HepG2 (cell line): ENCODE measurements around the gene CNTRL. TPM values are rescaled to one million over a fixed set of nuclear protein-coding genes. Genes with fewer than 3 reads are reported as not detected.

Experiments
- AGO2 ChIP-seq: fragments of 200-400 bp; formaldehyde crosslinking; optimal IDR thresholded peaks from 2 replicates; pipeline ENCODE3; 2017; ENCODE audit warnings: mild to moderate bottlenecking, low read depth, low read length, moderate library complexity
- MAX ChIP-seq: IDR thresholded peaks from 2 replicates; pipeline ENCODE4 v1.6.1; 2012; ENCODE audit warnings: inconsistent platforms
- PHF20 ChIP-seq: sonication (generic); formaldehyde crosslinking; IDR thresholded peaks from 2 replicates; pipeline ENCODE4 v1.5.0; 2020; ENCODE audit warnings: mild to moderate bottlenecking, missing genetic modification reagents
- PRMT3 ChIP-seq: sonication (generic); formaldehyde crosslinking; IDR thresholded peaks from 2 replicates; pipeline ENCODE4 v1.8.1; 2022; ENCODE audit warnings: low read depth, mild to moderate bottlenecking, moderate library complexity, missing genetic modification reagents, borderline replicate concordance
- SMAD1 ChIP-seq: sonication (generic); formaldehyde crosslinking; IDR thresholded peaks from 2 replicates; pipeline ENCODE4 v1.4.0; 2020; ENCODE audit warnings: missing genetic modification reagents, low read depth, mild to moderate bottlenecking, borderline replicate concordance
- SMYD3 ChIP-seq: sonication (generic); formaldehyde crosslinking; IDR thresholded peaks from 2 replicates; pipeline ENCODE4 v1.8.1; 2023; ENCODE audit warnings: mild to moderate bottlenecking, missing genetic modification reagents
- SRSF1 ChIP-seq: fragments of 200-400 bp; formaldehyde crosslinking; optimal IDR thresholded peaks from 2 replicates; pipeline ENCODE3; 2017; ENCODE audit warnings: mild to moderate bottlenecking, low read depth, low read length, moderate library complexity
- ZFP36L2 ChIP-seq: sonication (generic); formaldehyde crosslinking; IDR thresholded peaks from 2 replicates; pipeline ENCODE4 v1.4.0; 2020; ENCODE audit warnings: missing genetic modification reagents
- ZFYVE20 ChIP-seq: sonication (generic); formaldehyde crosslinking; IDR thresholded peaks from 2 replicates; pipeline ENCODE4 v1.8.0; 2023; ENCODE audit warnings: low read depth, mild to moderate bottlenecking, moderate library complexity, missing genetic modification reagents, borderline replicate concordance
- ZNF136 ChIP-seq: sonication (generic); formaldehyde crosslinking; IDR thresholded peaks from 2 replicates; pipeline ENCODE4 v1.8.1; 2022; ENCODE audit warnings: low read depth, mild to moderate bottlenecking, moderate library complexity, missing genetic modification reagents
- ZNF142 ChIP-seq: sonication (generic); formaldehyde crosslinking; IDR thresholded peaks from 2 replicates; pipeline ENCODE4 v1.4.0; 2020; ENCODE audit warnings: missing genetic modification reagents
- ZNF20 ChIP-seq: sonication (generic); formaldehyde crosslinking; IDR thresholded peaks from 2 replicates; pipeline ENCODE4 v1.4.0; 2020; ENCODE audit warnings: mild to moderate bottlenecking, moderate library complexity, missing genetic modification reagents
- ZNF577 ChIP-seq: sonication (generic); formaldehyde crosslinking; IDR thresholded peaks from 2 replicates; pipeline ENCODE4 v1.4.0; 2020; ENCODE audit warnings: mild to moderate bottlenecking, low read depth, missing genetic modification reagents, borderline replicate concordance
- ZNF691 ChIP-seq: sonication (generic); formaldehyde crosslinking; IDR thresholded peaks from 2 replicates; pipeline ENCODE4 v1.4.0; 2020; ENCODE audit warnings: missing genetic modification reagents, low read depth, mild to moderate bottlenecking, borderline replicate concordance
- ZNF773 ChIP-seq: sonication (generic); formaldehyde crosslinking; IDR thresholded peaks from 2 replicates; pipeline ENCODE4 v1.4.0; 2020; ENCODE audit warnings: missing genetic modification reagents, borderline replicate concordance
- ZNF777 ChIP-seq: sonication (generic); formaldehyde crosslinking; IDR thresholded peaks from 2 replicates; pipeline ENCODE4 v1.4.0; 2020; ENCODE audit warnings: missing genetic modification reagents
- ZNF878 ChIP-seq: sonication (generic); formaldehyde crosslinking; IDR thresholded peaks from 2 replicates; pipeline ENCODE4 v1.8.1; 2023; ENCODE audit warnings: mild to moderate bottlenecking, missing genetic modification reagents, moderate library complexity
- polyA plus RNA-seq, 8 experiments: library from polyadenylated mRNA; depleted of rRNA in 3 of 8; stranded (reverse) in 7 of 8; unstranded in 1 of 8; fragments of >200 nt; fragmentation: Illumina TruSeq in 4 of 8; extraction: Trizol in 4 of 8; gene quantifications; 2 replicates each; pipeline versions ENCODE4 v1.2.1 to v1.2.3, GENCODE V29; 2011 to 2016; ENCODE audit warnings: low read depth in 4 of 8, missing spikeins in 1 of 8, mixed read lengths in 1 of 8; ENCODE audit not compliant: insufficient read depth in 1 of 8
- total RNA-seq, 5 experiments: library from RNA; depleted of rRNA; stranded (reverse); fragments of >200 nt; fragmentation: Illumina TruSeq; extraction: Trizol; gene quantifications; 2 replicates each; pipeline ENCODE4 v1.2.3, GENCODE V29; 2016; ENCODE audit warnings: low read depth in 1 of 5
- TF ChIP-seq, protein P1 (sequence below): sonication (generic); formaldehyde crosslinking; conservative IDR thresholded peaks from 2 replicates; pipeline ENCODE4 v1.4.0; 2020; ENCODE audit warnings: missing genetic modification reagents
- TF ChIP-seq, protein P2 (sequence below): sonication (generic); formaldehyde crosslinking; IDR thresholded peaks from 2 replicates; pipeline ENCODE4 v1.5.0; 2020; ENCODE audit warnings: mild to moderate bottlenecking, missing genetic modification reagents, moderate library complexity

CNTRL gene
- total and polyA plus RNA-seq, 2 of the 13 experiments (the other 11 are each of a cell fraction or from before 2014, with no cell fraction given): 7.5 to 11.8 TPM

DNA sequence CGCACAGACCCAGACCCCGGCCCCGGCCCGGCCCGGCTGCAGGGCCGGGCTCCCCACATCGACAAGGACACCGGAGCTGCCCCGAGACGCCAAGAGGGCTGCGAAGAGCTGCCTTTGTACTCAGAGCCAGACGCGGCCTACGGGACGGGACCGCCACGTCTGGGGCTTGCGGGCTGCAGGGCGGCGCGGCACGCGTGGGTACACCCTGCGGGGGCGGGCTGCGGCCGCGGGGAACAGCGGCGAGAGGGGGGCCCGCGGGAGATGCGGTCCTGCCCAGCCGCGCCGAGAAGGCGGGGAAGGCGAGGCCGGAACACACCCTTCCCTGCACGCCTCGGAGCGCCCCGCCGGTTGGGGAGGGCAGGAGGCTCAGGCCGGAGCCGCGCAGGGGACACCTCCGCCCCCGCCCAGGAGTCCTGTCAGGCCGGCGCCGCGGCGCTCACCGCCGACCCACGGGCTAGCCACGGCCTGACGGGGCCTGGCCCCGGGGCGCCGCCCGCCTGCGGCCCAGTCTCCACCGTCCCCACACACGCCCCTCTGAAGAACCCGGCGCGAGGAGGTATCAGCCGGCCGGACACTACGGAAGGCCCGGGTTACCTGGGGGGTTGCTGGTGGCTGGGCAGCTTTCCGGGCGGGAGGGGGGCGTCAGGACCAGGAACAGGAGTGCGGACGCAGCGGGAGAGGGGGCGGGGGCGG lies 126.4 kb downstream of the CNTRL start (continued):
- peak; percentile 35; the same call in 1 of the 2 replicates for TF ChIP-seq ZNF691 (CRISPR knock-in tag)
- no peak for TF ChIP-seq SRSF1
- TF ChIP-seq PRMT3 (CRISPR knock-in tag): no peak
- 0 out of 2 replicates have a peak, but pooled peaks have one; percentile 11 for TF ChIP-seq SMAD1 (CRISPR knock-in tag)
- TF ChIP-seq AGO2: peak; percentile 90
- 0 out of 2 replicates have a peak, but pooled peaks have one; percentile 26 for TF ChIP-seq ZNF773
- no peak for TF ChIP-seq ZNF878 (CRISPR knock-in tag)
- TF ChIP-seq, protein P1, sequence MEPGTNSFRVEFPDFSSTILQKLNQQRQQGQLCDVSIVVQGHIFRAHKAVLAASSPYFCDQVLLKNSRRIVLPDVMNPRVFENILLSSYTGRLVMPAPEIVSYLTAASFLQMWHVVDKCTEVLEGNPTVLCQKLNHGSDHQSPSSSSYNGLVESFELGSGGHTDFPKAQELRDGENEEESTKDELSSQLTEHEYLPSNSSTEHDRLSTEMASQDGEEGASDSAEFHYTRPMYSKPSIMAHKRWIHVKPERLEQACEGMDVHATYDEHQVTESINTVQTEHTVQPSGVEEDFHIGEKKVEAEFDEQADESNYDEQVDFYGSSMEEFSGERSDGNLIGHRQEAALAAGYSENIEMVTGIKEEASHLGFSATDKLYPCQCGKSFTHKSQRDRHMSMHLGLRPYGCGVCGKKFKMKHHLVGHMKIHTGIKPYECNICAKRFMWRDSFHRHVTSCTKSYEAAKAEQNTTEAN (CRISPR knock-in tag): no peak
- no peak for TF ChIP-seq ZNF136 (CRISPR knock-in tag)
- TF ChIP-seq ZNF20 (CRISPR knock-in tag): 0 out of 2 replicates have a peak, but pooled peaks have one; percentile 48
- peak; percentile 48; the same call in 1 of the 2 replicates for TF ChIP-seq ZNF142 (CRISPR knock-in tag)
- TF ChIP-seq ZFYVE20 (CRISPR knock-in tag): 0 out of 2 replicates have a peak, but pooled peaks have one; percentile 15
- TF ChIP-seq SMYD3 (CRISPR knock-in tag): no peak
- TF ChIP-seq ZFP36L2 (CRISPR knock-in tag): no peak
- 0 out of 2 replicates have a peak, but pooled peaks have one; percentile 18 for TF ChIP-seq MAX
- TF ChIP-seq ZNF777 (CRISPR knock-in tag): peak; percentile 61; the same call in 1 of the 2 replicates
- TF ChIP-seq PHF20: no peak
- no peak for TF ChIP-seq ZNF577 (CRISPR knock-in tag)
- TF ChIP-seq, protein P2, sequence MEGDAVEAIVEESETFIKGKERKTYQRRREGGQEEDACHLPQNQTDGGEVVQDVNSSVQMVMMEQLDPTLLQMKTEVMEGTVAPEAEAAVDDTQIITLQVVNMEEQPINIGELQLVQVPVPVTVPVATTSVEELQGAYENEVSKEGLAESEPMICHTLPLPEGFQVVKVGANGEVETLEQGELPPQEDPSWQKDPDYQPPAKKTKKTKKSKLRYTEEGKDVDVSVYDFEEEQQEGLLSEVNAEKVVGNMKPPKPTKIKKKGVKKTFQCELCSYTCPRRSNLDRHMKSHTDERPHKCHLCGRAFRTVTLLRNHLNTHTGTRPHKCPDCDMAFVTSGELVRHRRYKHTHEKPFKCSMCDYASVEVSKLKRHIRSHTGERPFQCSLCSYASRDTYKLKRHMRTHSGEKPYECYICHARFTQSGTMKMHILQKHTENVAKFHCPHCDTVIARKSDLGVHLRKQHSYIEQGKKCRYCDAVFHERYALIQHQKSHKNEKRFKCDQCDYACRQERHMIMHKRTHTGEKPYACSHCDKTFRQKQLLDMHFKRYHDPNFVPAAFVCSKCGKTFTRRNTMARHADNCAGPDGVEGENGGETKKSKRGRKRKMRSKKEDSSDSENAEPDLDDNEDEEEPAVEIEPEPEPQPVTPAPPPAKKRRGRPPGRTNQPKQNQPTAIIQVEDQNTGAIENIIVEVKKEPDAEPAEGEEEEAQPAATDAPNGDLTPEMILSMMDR (CRISPR knock-in tag): no peak
